Endothelial cell (in vitro differentiated cells): Measurements from ENCODE around the gene ADCY5. TPM values are rescaled to one million over a fixed set of nuclear protein-coding genes. Genes with fewer than 3 reads are reported as not detected.

ENCODE experiments used
- DNase-seq: peaks from one replicate; pipeline ENCODE4 v3.0.0; 2021; ENCODE audit warnings: low spot score
- H3K27ac Mint-ChIP-seq: one replicate; pipeline ENCODE4 v1.8.0; 2021; ENCODE audit warnings: mixed read lengths, inconsistent platforms; ENCODE audit not compliant: unreplicated experiment
- H3K27me3 Mint-ChIP-seq: one replicate; pipeline ENCODE4 v1.8.0; 2021; ENCODE audit warnings: mild to moderate bottlenecking, moderate library complexity, mixed read lengths, inconsistent platforms; ENCODE audit not compliant: unreplicated experiment
- H3K36me3 Mint-ChIP-seq: one replicate; pipeline ENCODE4 v1.8.0; 2021; ENCODE audit warnings: mild to moderate bottlenecking, low read depth, mixed read lengths, inconsistent platforms; ENCODE audit not compliant: unreplicated experiment
- H3K4me1 Mint-ChIP-seq: one replicate; pipeline ENCODE4 v1.8.0; 2021; ENCODE audit warnings: mild to moderate bottlenecking, mixed read lengths, inconsistent platforms; ENCODE audit not compliant: unreplicated experiment
- H3K4me3 Mint-ChIP-seq: one replicate; pipeline ENCODE4 v1.8.0; 2021; ENCODE audit warnings: mild to moderate bottlenecking, mixed read lengths, inconsistent platforms; ENCODE audit not compliant: unreplicated experiment
- H3K9me3 Mint-ChIP-seq: one replicate; pipeline ENCODE4 v1.8.0; 2021; ENCODE audit warnings: mixed read lengths, inconsistent platforms; ENCODE audit not compliant: unreplicated experiment
- total RNA-seq: library from RNA; stranded (reverse); fragmentation: NEBNext Ultra II Directional; extraction: Animal tissue kit (Norgen Biotek cat#: 25700); gene quantifications from one replicate; pipeline ENCODE4 v1.2.1, GENCODE V29; 2021; ENCODE audit not compliant: unreplicated experiment
- TF ChIP-seq, protein P1 (sequence below): fragments of 200-600 bp; sonication (generic); IDR thresholded peaks from one replicate; pipeline ENCODE4 v1.5.0; 2021; ENCODE audit warnings: antibody characterized with exemption; ENCODE audit not compliant: unreplicated experiment

The ADCY5 gene
- total RNA-seq, 1 donor from 2014 or later: 1.0 TPM

DNA sequence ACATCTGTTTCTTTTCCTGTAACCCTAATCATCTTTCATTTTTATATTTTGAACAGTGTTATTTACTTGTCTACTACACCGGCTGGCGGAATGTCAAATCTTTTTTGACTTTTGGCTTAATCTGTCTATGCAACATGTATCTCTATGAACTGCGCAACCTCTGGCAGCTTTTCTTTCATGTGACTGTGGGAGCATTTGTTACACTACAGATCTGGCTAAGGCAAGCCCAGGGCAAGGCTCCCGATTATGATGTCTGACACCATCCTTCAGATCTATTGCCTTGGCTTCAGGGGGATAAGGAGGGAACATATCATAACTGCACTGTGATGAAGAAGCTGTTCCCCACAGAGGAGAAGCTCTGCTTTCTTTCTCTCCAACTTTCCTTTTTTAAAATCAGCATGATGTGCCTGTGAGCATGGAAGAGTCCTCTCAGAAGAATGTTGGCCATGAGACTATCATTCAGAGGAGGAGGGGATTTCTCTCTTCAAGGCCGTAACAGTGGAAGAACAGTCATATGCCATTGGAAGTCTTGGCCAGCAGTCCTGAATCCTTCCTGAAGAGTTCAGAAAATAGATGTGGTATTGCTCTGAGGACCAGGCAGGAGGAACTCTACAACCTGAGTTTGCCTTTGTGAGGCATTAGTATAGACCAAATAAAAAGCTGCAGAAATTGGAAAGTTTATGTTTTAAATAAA is 177.3 kb downstream of the ADCY5 start:
- DNase-seq: no peak
- H3K27ac Mint-ChIP-seq: no peak overlapping the region
- H3K9me3 Mint-ChIP-seq: no peaks in the 10 kb centered on the region
- H3K27me3 Mint-ChIP-seq: peaks cover under 1% of the 10 kb centered on the region
- H3K4me1 Mint-ChIP-seq: peaks cover 4% of the 10 kb centered on the region
- H3K36me3 Mint-ChIP-seq: no peaks in the 10 kb centered on the region
- TF ChIP-seq, protein P1, sequence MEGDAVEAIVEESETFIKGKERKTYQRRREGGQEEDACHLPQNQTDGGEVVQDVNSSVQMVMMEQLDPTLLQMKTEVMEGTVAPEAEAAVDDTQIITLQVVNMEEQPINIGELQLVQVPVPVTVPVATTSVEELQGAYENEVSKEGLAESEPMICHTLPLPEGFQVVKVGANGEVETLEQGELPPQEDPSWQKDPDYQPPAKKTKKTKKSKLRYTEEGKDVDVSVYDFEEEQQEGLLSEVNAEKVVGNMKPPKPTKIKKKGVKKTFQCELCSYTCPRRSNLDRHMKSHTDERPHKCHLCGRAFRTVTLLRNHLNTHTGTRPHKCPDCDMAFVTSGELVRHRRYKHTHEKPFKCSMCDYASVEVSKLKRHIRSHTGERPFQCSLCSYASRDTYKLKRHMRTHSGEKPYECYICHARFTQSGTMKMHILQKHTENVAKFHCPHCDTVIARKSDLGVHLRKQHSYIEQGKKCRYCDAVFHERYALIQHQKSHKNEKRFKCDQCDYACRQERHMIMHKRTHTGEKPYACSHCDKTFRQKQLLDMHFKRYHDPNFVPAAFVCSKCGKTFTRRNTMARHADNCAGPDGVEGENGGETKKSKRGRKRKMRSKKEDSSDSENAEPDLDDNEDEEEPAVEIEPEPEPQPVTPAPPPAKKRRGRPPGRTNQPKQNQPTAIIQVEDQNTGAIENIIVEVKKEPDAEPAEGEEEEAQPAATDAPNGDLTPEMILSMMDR: no peak
- H3K4me3 Mint-ChIP-seq: no peak overlapping the region

DNA sequence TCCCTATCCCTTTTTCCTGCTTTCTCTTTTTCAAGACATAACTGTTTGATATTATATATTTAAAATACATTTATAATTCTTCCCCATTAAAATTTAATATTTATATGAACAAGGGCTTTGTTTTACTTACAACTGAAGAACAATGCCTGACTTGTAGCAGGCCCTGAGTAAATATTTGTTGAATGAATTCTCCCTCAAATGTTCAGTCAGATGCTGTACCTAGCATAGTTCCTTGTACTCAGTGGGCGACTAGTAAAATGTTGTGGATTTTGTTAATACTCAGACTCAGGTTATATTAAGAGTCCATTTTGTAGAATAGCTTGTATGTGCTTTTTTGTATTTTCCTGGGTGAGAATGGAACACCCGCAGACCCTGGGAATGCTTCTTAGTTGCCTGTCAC is 178.1 kb downstream of the ADCY5 start:
- Mint-ChIP-seq H3K4me1 (peaks cover 4% of the 10 kb centered on the region), H3K9me3 (no peaks in the 10 kb centered on the region), H3K27me3 (no peaks in the 10 kb centered on the region), H3K27ac (no peak overlapping the region), H3K36me3 (peaks cover 3% of the 10 kb centered on the region), H3K4me3 (no peak overlapping the region)
- DNase-seq: no peak
- TF ChIP-seq, protein P1: no peak

DNA sequence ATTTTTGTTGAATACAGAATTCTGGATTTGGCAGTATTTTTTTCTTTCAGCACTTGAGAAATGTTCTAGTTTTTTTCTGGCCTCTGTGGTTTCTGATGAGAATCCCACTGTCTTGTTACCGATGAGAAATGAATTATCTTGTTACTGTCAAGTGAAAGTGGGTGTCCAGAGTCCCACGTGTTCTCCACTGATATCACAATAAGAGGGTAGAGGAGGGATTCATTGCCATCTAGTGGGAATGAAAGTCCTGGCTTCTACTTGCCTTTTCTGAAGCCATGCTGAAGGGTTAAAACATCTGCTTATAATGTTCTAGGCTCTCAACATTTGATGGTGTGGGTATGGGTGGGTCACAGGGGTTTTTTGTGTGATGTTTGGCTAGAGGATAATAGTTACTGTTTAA is 181.1 kb downstream of the ADCY5 start:
- Mint-ChIP-seq H3K36me3 (peaks cover 4% of the 10 kb centered on the region), H3K4me1 (no peaks in the 10 kb centered on the region), H3K27ac (no peak overlapping the region), H3K27me3 (no peaks in the 10 kb centered on the region), H3K4me3 (no peak overlapping the region), H3K9me3 (no peaks in the 10 kb centered on the region)
- no peak for DNase-seq
- TF ChIP-seq, protein P1: no peak

DNA sequence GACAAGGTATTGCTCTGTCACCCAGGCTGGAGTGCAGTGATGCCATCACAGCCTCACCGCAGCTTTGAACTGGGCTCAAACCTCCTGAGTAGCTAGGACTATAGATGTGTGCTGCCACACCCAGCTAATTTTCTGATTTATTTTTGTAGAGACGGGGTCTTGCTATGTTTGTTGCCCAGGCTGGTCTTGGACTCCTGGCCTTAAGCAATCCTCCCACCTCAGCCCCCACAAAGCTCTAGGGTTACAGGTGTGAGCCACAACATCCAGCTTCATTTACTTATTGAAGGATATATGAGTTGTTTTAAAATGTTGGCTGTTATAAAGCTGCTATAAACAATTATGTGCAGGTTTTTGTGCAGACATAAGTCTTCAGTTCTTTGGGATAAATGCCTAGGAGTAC is 184.9 kb downstream of the ADCY5 start:
- H3K4me1 Mint-ChIP-seq: no peaks in the 10 kb centered on the region
- no peaks in the 10 kb centered on the region for H3K9me3 Mint-ChIP-seq
- peaks cover 4% of the 10 kb centered on the region for H3K36me3 Mint-ChIP-seq
- TF ChIP-seq, protein P1: no peak
- H3K4me3 Mint-ChIP-seq: no peak overlapping the region
- DNase-seq: no peak
- H3K27me3 Mint-ChIP-seq: no peaks in the 10 kb centered on the region
- no peak overlapping the region for H3K27ac Mint-ChIP-seq

DNA sequence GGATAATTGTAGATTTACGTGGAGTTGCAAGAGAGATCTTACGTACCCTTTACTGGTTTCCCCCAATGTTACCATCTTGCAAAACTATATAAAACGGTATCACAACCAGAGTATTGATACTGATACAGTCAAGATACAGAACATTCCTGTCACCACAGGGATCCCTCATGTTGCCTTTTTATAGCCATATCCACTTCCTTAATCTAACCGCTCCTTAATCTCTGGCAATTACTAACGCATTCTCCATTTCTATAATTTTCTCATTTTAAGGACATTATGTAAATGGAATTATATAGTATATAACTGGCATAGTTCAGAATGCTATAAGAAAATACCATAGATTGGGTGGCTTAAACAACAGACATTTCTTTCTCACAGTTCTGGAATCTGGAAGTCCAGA is 186.0 kb downstream of the ADCY5 start:
- Mint-ChIP-seq H3K9me3 (no peaks in the 10 kb centered on the region), H3K27ac (no peak overlapping the region), H3K36me3 (peaks cover 4% of the 10 kb centered on the region), H3K4me3 (no peak overlapping the region), H3K4me1 (no peaks in the 10 kb centered on the region), H3K27me3 (no peaks in the 10 kb centered on the region)
- TF ChIP-seq, protein P1: no peak
- DNase-seq: no peak
